H9 (cell line): Measurements from ENCODE around the gene MNX1. TPM values are rescaled to one million over a fixed set of nuclear protein-coding genes. Genes with fewer than 3 reads are reported as not detected.

Experiments used
- DNase-seq: peaks from one replicate; pipeline ENCODE4 v3.0.0-alpha.2; 2017
- H2AFZ ChIP-seq: one replicate; pipeline ENCODE4 v1.6.1; 2013; ENCODE audit warnings: mild to moderate bottlenecking, low read length, control low read depth, moderate library complexity
- H2AK5ac ChIP-seq: 2 replicates; pipeline ENCODE4 v1.6.1; 2013; ENCODE audit warnings: low read length, control low read depth, mixed read lengths; ENCODE audit not compliant: insufficient read length
- H2BK120ac ChIP-seq: one replicate; pipeline ENCODE4 v1.6.1; 2013; ENCODE audit warnings: low read depth, mild to moderate bottlenecking, low read length, control low read depth, inconsistent platforms; ENCODE audit not compliant: poor library complexity, severe bottlenecking
- H2BK12ac ChIP-seq: 2 replicates; pipeline ENCODE4 v1.6.1; 2013; ENCODE audit warnings: low read length, control low read depth, mixed read lengths, low read depth; ENCODE audit not compliant: insufficient read length
- H2BK15ac ChIP-seq: 2 replicates; pipeline ENCODE4 v1.6.1; 2013; ENCODE audit warnings: low read depth, low read length, control low read depth
- H2BK20ac ChIP-seq: one replicate; pipeline ENCODE4 v1.6.1; 2013; ENCODE audit warnings: low read depth, mild to moderate bottlenecking, low read length, control low read depth, inconsistent platforms; ENCODE audit not compliant: poor library complexity, severe bottlenecking
- H2BK5ac ChIP-seq: 2 replicates; pipeline ENCODE4 v1.6.1; 2013; ENCODE audit warnings: low read length, control low read depth, mixed read lengths; ENCODE audit not compliant: insufficient read length
- H3K14ac ChIP-seq: 2 replicates; pipeline ENCODE4 v1.6.1; 2013; ENCODE audit warnings: low read length, control low read depth; ENCODE audit not compliant: insufficient read depth
- H3K18ac ChIP-seq: 2 replicates; pipeline ENCODE4 v1.6.1; 2013; ENCODE audit warnings: low read depth, mild to moderate bottlenecking, mixed read lengths, low read length, control low read depth; ENCODE audit not compliant: insufficient read length
- H3K23ac ChIP-seq: 2 replicates; pipeline ENCODE4 v1.6.1; 2013; ENCODE audit warnings: low read length, control low read depth, mixed read lengths, low read depth; ENCODE audit not compliant: insufficient read length
- H3K23me2 ChIP-seq: 2 replicates; pipeline ENCODE4 v1.6.1; 2013; ENCODE audit warnings: low read depth, mild to moderate bottlenecking, mixed read lengths, low read length, control low read depth; ENCODE audit not compliant: insufficient read length, poor library complexity, severe bottlenecking
- H3K27ac ChIP-seq: 2 replicates; pipeline ENCODE4 v1.5.1; 2013; ENCODE audit warnings: low read length, control low read depth, mixed read lengths, low read depth; ENCODE audit not compliant: insufficient read length
- H3K27me3 ChIP-seq: 2 replicates; pipeline ENCODE4 v1.6.1; 2013; ENCODE audit warnings: low read length, control low read depth, inconsistent platforms; ENCODE audit not compliant: insufficient read depth
- H3K4ac ChIP-seq: 2 replicates; pipeline ENCODE4 v1.6.1; 2013; ENCODE audit warnings: low read depth, mild to moderate bottlenecking, control low read depth, inconsistent platforms, low read length, moderate library complexity
- H3K4me1 ChIP-seq: 2 replicates; pipeline ENCODE4 v1.6.1; 2013; ENCODE audit warnings: low read length, control low read depth, inconsistent platforms; ENCODE audit not compliant: insufficient read depth
- H3K4me2 ChIP-seq: 2 replicates; pipeline ENCODE4 v1.6.1; 2013; ENCODE audit warnings: low read length, control low read depth, mixed read lengths; ENCODE audit not compliant: insufficient read length, insufficient read depth
- H3K56ac ChIP-seq: 2 replicates; pipeline ENCODE4 v1.6.1; 2013; ENCODE audit warnings: low read depth, mild to moderate bottlenecking, mixed read lengths, low read length, control low read depth; ENCODE audit not compliant: insufficient read length
- H3K79me1 ChIP-seq: 2 replicates; pipeline ENCODE4 v1.6.1; 2013; ENCODE audit warnings: low read depth, mild to moderate bottlenecking, moderate library complexity, low read length, control low read depth, inconsistent platforms; ENCODE audit not compliant: insufficient read depth, poor library complexity, severe bottlenecking
- H3K79me2 ChIP-seq: 2 replicates; pipeline ENCODE4 v1.6.1; 2013; ENCODE audit warnings: low read length, control low read depth, inconsistent platforms; ENCODE audit not compliant: insufficient read depth
- H3K9ac ChIP-seq: 2 replicates; pipeline ENCODE4 v1.6.1; 2013; ENCODE audit warnings: low read length, control low read depth, mixed read lengths; ENCODE audit not compliant: insufficient read length; ENCODE audit errors: extremely low read depth
- H3K9me3 ChIP-seq: one replicate; pipeline ENCODE4 v1.6.1; 2013; ENCODE audit warnings: low read depth, low read length, inconsistent platforms; ENCODE audit not compliant: control insufficient read depth
- H3T11ph ChIP-seq: one replicate; pipeline ENCODE4 v1.6.1; 2013; ENCODE audit warnings: mild to moderate bottlenecking, low read length, control low read depth, inconsistent platforms
- H4K20me1 ChIP-seq: one replicate; pipeline ENCODE4 v1.6.1; 2013; ENCODE audit not compliant: control insufficient read depth, insufficient read length, insufficient read depth
- H4K5ac ChIP-seq: 2 replicates; pipeline ENCODE4 v1.6.1; 2013; ENCODE audit warnings: low read depth, mild to moderate bottlenecking, mixed read lengths, low read length, control low read depth; ENCODE audit not compliant: insufficient read length
- H4K8ac ChIP-seq: replicated peaks from 2 replicates; pipeline ENCODE4 v1.6.1; 2013; ENCODE audit warnings: low read length, control low read depth, mixed read lengths, low read depth; ENCODE audit not compliant: insufficient read length
- H4K91ac ChIP-seq: 2 replicates; pipeline ENCODE4 v1.6.1; 2013; ENCODE audit warnings: low read depth, mild to moderate bottlenecking, moderate library complexity, mixed read lengths, low read length, control low read depth; ENCODE audit not compliant: insufficient read length
- H3K27ac Mint-ChIP-seq, 3 experiments: 2 replicates in 2 of 3; 3 replicates in 1 of 3; pipeline ENCODE4 v1.8.0; 2020 to 2021; ENCODE audit warnings: mixed read lengths in 3 of 3, mild to moderate bottlenecking in 1 of 3, moderate library complexity in 1 of 3
- H3K27me3 Mint-ChIP-seq: 2 replicates; pipeline ENCODE4 v1.8.0; 2021; ENCODE audit warnings: low read depth, mild to moderate bottlenecking, moderate library complexity, mixed read lengths
- H3K36me3 Mint-ChIP-seq, 3 experiments: 2 replicates in 2 of 3; 3 replicates in 1 of 3; pipeline ENCODE4 v1.8.0; 2020 to 2021; ENCODE audit warnings: low read depth in 3 of 3, mixed read lengths in 3 of 3; ENCODE audit not compliant: insufficient read depth in 1 of 3
- H3K4me1 Mint-ChIP-seq, 2 experiments: 2 replicates each; pipeline ENCODE4 v1.8.0; 2020; ENCODE audit warnings: mixed read lengths in 2 of 2
- H3K4me3 Mint-ChIP-seq, 2 experiments: 2 replicates in 1 of 2; 3 replicates in 1 of 2; pipeline ENCODE4 v1.8.0; 2020 to 2021; ENCODE audit warnings: mild to moderate bottlenecking in 2 of 2, mixed read lengths in 2 of 2, moderate library complexity in 1 of 2
- H3K9me3 Mint-ChIP-seq, 2 experiments: 2 replicates in 1 of 2; 3 replicates in 1 of 2; pipeline ENCODE4 v1.8.0; 2020; ENCODE audit warnings: mild to moderate bottlenecking in 2 of 2, mixed read lengths in 2 of 2, moderate library complexity in 1 of 2
- CTCF ChIP-seq: fragments of 200-600 bp; sonication (generic); conservative IDR thresholded peaks from 3 replicates; pipeline ENCODE4 v1.8.0; 2021; ENCODE audit warnings: antibody characterized with exemption, mild to moderate bottlenecking
- WGBS: extraction: QIAGEN DNeasy Blood & Tissue Kit; methylation state at CpG from one replicate; pipeline ENCODE4 v1.1.7; 2013; ENCODE audit warnings: missing lambda C conversion rate, low lambda C conversion rate, mixed read lengths; ENCODE audit not compliant: insufficient read length; ENCODE audit errors: extremely low coverage; 5-methylcytosine and 5-hydroxymethylcytosine counted together
- total RNA-seq: library from RNA; stranded (reverse); gene quantifications from 2 replicates; pipeline ENCODE4 v1.2.1, GENCODE V29; 2021

The MNX1 gene
- total RNA-seq, 1 experiment from 2014 or later = not detected

GRCh38 chr7:156962897-156963296, 47.6 kb downstream of the MNX1 start:
- Histone ChIP-seq H3K4ac (no peak overlapping the region), H2AK5ac (no peak overlapping the region), H2AFZ (no peak overlapping the region), H3K27me3 (no peaks in the 10 kb centered on the region), H4K8ac (no peak overlapping the region), H4K91ac (no peak overlapping the region), H3T11ph (no peak overlapping the region), H3K4me1 (no peaks in the 10 kb centered on the region), H3K4me2 (no peak overlapping the region), H3K79me2 (no peaks in the 10 kb centered on the region), H2BK12ac (no peak overlapping the region), H3K9ac (no peak overlapping the region), H4K5ac (no peak overlapping the region), H4K20me1 (no peaks in the 10 kb centered on the region), H3K14ac (no peak overlapping the region), H3K9me3 (no peaks in the 10 kb centered on the region), H3K18ac (no peak overlapping the region), H3K79me1 (no peaks in the 10 kb centered on the region), H2BK5ac (no peak overlapping the region), H2BK120ac (no peak overlapping the region), H2BK15ac (no peak overlapping the region), H3K27ac (no peak overlapping the region), H3K23ac (no peak overlapping the region), H2BK20ac (no peak overlapping the region), H3K56ac (no peak overlapping the region), H3K23me2 (no peaks in the 10 kb centered on the region)
- no peaks in the 10 kb centered on the region for H3K27me3 Mint-ChIP-seq
- WGBS = no CpG with 5 or more reads among the region's 16 CpGs
- peak overlapping the region in 1 of 3 experiments; percentile 67; a peak in 1 of 7 replicates for H3K27ac Mint-ChIP-seq
- H3K4me1 Mint-ChIP-seq = no peaks in the 10 kb centered on the region
- no peak for TF ChIP-seq CTCF
- no peak overlapping the region for H3K4me3 Mint-ChIP-seq
- no peak for DNase-seq
- H3K9me3 Mint-ChIP-seq = no peaks in the 10 kb centered on the region
- peaks cover 68 to 97% (median 92%) of the 10 kb centered on the region in 3 experiments for H3K36me3 Mint-ChIP-seq
